ENCODE results near the gene APLP2. TPM values are rescaled to one million over a fixed set of nuclear protein-coding genes. Genes with fewer than 3 reads are reported as not detected.

The APLP2 gene
- total RNA-seq, 4 donors from 2014 or later: 86.6 to 530 (median 347) TPM

- DNase-seq: no peak
- TF ChIP-seq CTCF (IDR thresholded peaks at IDR 0.05): no peak
- no peak for TF ChIP-seq POLR2A (IDR thresholded peaks at IDR 0.05)
- H3K27ac ChIP-seq: no peak overlapping the region
Observed at GRCh38 chr11:130047141-130047540, 22.6 kb upstream of the APLP2 start.

GRCh38 chr11:130049328-130049771 lies 20.3 kb upstream of the APLP2 start:
- Histone ChIP-seq H3K9me3 (no peaks in the 10 kb centered on the region), H3K27ac (no peak overlapping the region), H3K36me3 (no peaks in the 10 kb centered on the region), H3K4me3 (no peak overlapping the region), H3K4me1 (peaks cover 0 to 7% (median 0%) of the 10 kb centered on the region in 4 donors), H3K27me3 (no peaks in the 10 kb centered on the region)
- no peak for DNase-seq
- no peak for TF ChIP-seq CTCF (IDR thresholded peaks at IDR 0.05)
- no peak for TF ChIP-seq POLR2A (IDR thresholded peaks at IDR 0.05)

More at GRCh38 chr11:130047141-130047540, 22.6 kb upstream of the APLP2 start:
- Histone ChIP-seq H3K9me3 (no peaks in the 10 kb centered on the region), H3K36me3 (no peaks in the 10 kb centered on the region), H3K4me1 (peaks cover 0 to 7% (median 0%) of the 10 kb centered on the region in 4 donors), H3K27me3 (no peaks in the 10 kb centered on the region), H3K4me3 (no peak overlapping the region)

DNA sequence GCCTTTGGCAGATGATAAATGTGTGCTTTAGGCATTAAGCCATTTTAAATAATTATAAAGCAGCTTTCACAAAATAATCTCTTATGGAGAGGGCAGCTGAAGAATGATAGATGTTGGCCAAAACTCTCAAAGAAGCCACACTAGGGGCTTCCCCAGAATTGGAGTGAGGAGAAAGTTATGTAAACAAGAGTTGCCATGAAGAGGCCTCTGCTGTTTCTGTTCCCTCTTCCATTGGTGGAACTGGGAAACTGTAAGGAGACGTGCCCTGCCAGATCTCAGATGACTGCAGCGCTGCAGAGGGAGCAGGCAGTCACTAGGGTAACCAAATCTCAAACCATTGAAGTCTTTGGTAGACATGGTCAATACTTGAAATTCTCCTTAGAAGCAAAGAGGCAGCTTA lies 19.4 kb upstream of the APLP2 start:
- Histone ChIP-seq H3K4me3 (no peak overlapping the region), H3K4me1 (peaks cover 0 to 7% (median 0%) of the 10 kb centered on the region in 4 donors), H3K27ac (no peak overlapping the region), H3K27me3 (no peaks in the 10 kb centered on the region), H3K36me3 (no peaks in the 10 kb centered on the region), H3K9me3 (no peaks in the 10 kb centered on the region)
- no peak for TF ChIP-seq POLR2A (IDR thresholded peaks at IDR 0.05)
- TF ChIP-seq CTCF (IDR thresholded peaks at IDR 0.05): no peak
- no peak for DNase-seq

- TF ChIP-seq CTCF (IDR thresholded peaks at IDR 0.05) (no peak), POLR2A (IDR thresholded peaks at IDR 0.05) (no peak)
- no peak for DNase-seq
- no peaks in the 10 kb centered on the region for H3K9me3 ChIP-seq
- peaks cover 0 to 7% (median 0%) of the 10 kb centered on the region in 4 donors for H3K4me1 ChIP-seq
- H3K36me3 ChIP-seq: no peaks in the 10 kb centered on the region
- H3K27me3 ChIP-seq: no peaks in the 10 kb centered on the region
- H3K4me3 ChIP-seq: no peak overlapping the region
- no peak overlapping the region for H3K27ac ChIP-seq
Observed at GRCh38 chr11:130051082-130051481, 18.6 kb upstream of the APLP2 start.

DNA sequence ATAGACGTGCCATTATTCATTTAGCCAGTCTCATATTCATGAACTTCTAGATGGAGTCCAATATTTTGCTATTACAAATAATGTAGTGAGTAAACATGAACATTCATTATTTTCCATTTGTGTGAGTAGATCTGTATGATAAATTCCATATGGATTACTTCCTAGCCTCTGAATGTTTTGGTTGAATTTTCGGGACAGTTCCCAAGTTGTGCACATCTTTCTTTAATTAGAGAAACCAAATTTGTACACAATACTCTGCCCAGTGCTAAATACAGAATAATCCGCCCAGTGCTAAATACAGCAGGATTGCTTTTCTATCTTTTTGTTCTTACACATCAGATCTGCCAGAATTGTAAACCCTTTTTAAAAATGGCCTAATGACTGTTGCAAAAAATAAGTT lies 17.1 kb upstream of the APLP2 start:
- Histone ChIP-seq H3K4me1 (peaks cover 0 to 7% (median 0%) of the 10 kb centered on the region in 4 donors), H3K27ac (no peak overlapping the region), H3K36me3 (no peaks in the 10 kb centered on the region), H3K27me3 (no peaks in the 10 kb centered on the region), H3K9me3 (no peaks in the 10 kb centered on the region), H3K4me3 (no peak overlapping the region)
- TF ChIP-seq POLR2A (IDR thresholded peaks at IDR 0.05) (no peak), CTCF (IDR thresholded peaks at IDR 0.05) (no peak)
- DNase-seq: no peak

- no peaks in the 10 kb centered on the region for H3K9me3 ChIP-seq
- DNase-seq: no peak
- H3K4me3 ChIP-seq: no peak overlapping the region
- TF ChIP-seq CTCF (IDR thresholded peaks at IDR 0.05) (no peak), POLR2A (IDR thresholded peaks at IDR 0.05) (no peak)
- H3K27me3 ChIP-seq: no peaks in the 10 kb centered on the region
- H3K4me1 ChIP-seq: peaks cover 0 to 7% (median 0%) of the 10 kb centered on the region in 4 donors
- no peak overlapping the region for H3K27ac ChIP-seq
- no peaks in the 10 kb centered on the region for H3K36me3 ChIP-seq
Observed at GRCh38 chr11:130054966-130055365, 14.7 kb upstream of the APLP2 start.

Measured in Peyer's patch (tissue), 4 donors.